Fibroblast of lung (primary cell): ENCODE measurements around the gene ANXA9. TPM values are rescaled to one million over a fixed set of nuclear protein-coding genes. Genes with fewer than 3 reads are reported as not detected.

Experiments used
- DNase-seq, 2 donors: peaks; one replicate each; pipeline versions ENCODE4 v3.0.0 to v3.0.0-alpha.2; 2010; ENCODE audit warnings: low read depth in 2 of 2
- H2AFZ ChIP-seq: 2 replicates; pipeline ENCODE4 v1.5.1; 2012; ENCODE audit warnings: low read length, control low read depth, inconsistent platforms
- H3K27ac ChIP-seq: 2 replicates; pipeline ENCODE4 v1.5.1; 2011; ENCODE audit warnings: low read length, control low read depth; ENCODE audit not compliant: insufficient read depth
- H3K27me3 ChIP-seq: 2 replicates; pipeline ENCODE4 v1.5.1; 2011; ENCODE audit warnings: mild to moderate bottlenecking, low read length; ENCODE audit not compliant: control insufficient read depth, insufficient read depth
- H3K36me3 ChIP-seq: 2 replicates; pipeline ENCODE4 v1.5.1; 2011; ENCODE audit warnings: low read length; ENCODE audit not compliant: control insufficient read depth, insufficient read depth
- H3K4me1 ChIP-seq: 2 replicates; pipeline ENCODE4 v1.5.1; 2011; ENCODE audit warnings: low read length; ENCODE audit not compliant: control insufficient read depth, insufficient read depth; ENCODE audit errors: extremely low read depth
- H3K4me2 ChIP-seq: 2 replicates; pipeline ENCODE4 v1.5.1; 2011; ENCODE audit warnings: low read length, control low read depth; ENCODE audit not compliant: insufficient read depth; ENCODE audit errors: extremely low read depth
- H3K4me3 ChIP-seq, 4 experiments: fragments of 200-600 bp in 1 of 4; sonication (generic) in 1 of 4; replicated peaks in 1 of 4; 2 replicates each; pipeline ENCODE4 v1.5.1; 2011 to 2016; ENCODE audit warnings: low read length in 4 of 4, low read depth in 3 of 4, mild to moderate bottlenecking in 3 of 4, control low read depth in 2 of 4, inconsistent platforms in 1 of 4, mixed read lengths in 1 of 4; ENCODE audit not compliant: insufficient read depth in 1 of 4; ENCODE audit errors: control extremely low read depth in 1 of 4
- H3K79me2 ChIP-seq: 2 replicates; pipeline ENCODE4 v1.5.1; 2012; ENCODE audit warnings: mild to moderate bottlenecking, low read length, inconsistent platforms; ENCODE audit not compliant: control insufficient read depth, insufficient read depth
- H3K9ac ChIP-seq: 2 replicates; pipeline ENCODE4 v1.5.1; 2011; ENCODE audit warnings: mild to moderate bottlenecking, low read length, control low read depth; ENCODE audit not compliant: insufficient read depth
- H3K9me3 ChIP-seq: 2 replicates; pipeline ENCODE4 v1.5.1; 2012; ENCODE audit warnings: low read depth, low read length; ENCODE audit not compliant: control insufficient read depth, insufficient read depth
- H4K20me1 ChIP-seq: 2 replicates; pipeline ENCODE4 v1.5.1; 2011; ENCODE audit warnings: low read length; ENCODE audit not compliant: control insufficient read depth, insufficient read depth; ENCODE audit errors: extremely low read depth
- EZH2 ChIP-seq: IDR thresholded peaks from 2 replicates; pipeline ENCODE4 v1.5.1; 2012; ENCODE audit warnings: low read length, control low read depth, mild to moderate bottlenecking; ENCODE audit errors: missing control alignments
- polyA plus RNA-seq, 2 donors: library from polyadenylated mRNA; depleted of rRNA in 1 of 2; stranded (reverse) in 1 of 2; unstranded in 1 of 2; fragments of >200 nt; gene quantifications; 2 replicates each; pipeline ENCODE4 v1.2.1, GENCODE V29; 2011 to 2012; ENCODE audit warnings: missing spikeins in 1 of 2
- total RNA-seq: library from RNA; depleted of rRNA; stranded (reverse); fragments of >200 nt; gene quantifications from 2 replicates; pipeline ENCODE4 v1.2.1, GENCODE V29; 2014
- TF ChIP-seq, protein P1 (sequence below), 2 donors: IDR thresholded peaks in 1 of 2; conservative IDR thresholded peaks in 1 of 2; 1 replicate in 1 of 2; 2 replicates in 1 of 2; pipeline ENCODE4 v1.5.1; 2011 to 2012; ENCODE audit warnings: low read length in 2 of 2, control low read depth in 1 of 2, inconsistent platforms in 1 of 2, low read depth in 1 of 2, mild to moderate bottlenecking in 1 of 2

ANXA9 gene
- total and polyA plus RNA-seq, 2 donors (not counting 1 experiment from before 2014, with no cell fraction given): 0.07 to 0.33 TPM

GRCh38 chr1:150973836-150974579 is 8.1 kb upstream of the ANXA9 start:
- Histone ChIP-seq H3K9ac (peak overlapping the region; percentile 90), H4K20me1 (no peaks in the 10 kb centered on the region), H3K36me3 (peaks cover 2% of the 10 kb centered on the region), H3K27ac (peak overlapping the region; percentile 86), H3K79me2 (peaks cover 49% of the 10 kb centered on the region), H3K4me3 (peak overlapping the region; percentile 83 to 95 (median 92)), H3K9me3 (no peaks in the 10 kb centered on the region), H3K4me1 (peaks cover 29% of the 10 kb centered on the region), H2AFZ (no peak overlapping the region), H3K27me3 (no peaks in the 10 kb centered on the region), H3K4me2 (peak overlapping the region; percentile 93)
- DNase-seq: peak in 1 of 2 donors; percentile 30
- TF ChIP-seq, protein P1, sequence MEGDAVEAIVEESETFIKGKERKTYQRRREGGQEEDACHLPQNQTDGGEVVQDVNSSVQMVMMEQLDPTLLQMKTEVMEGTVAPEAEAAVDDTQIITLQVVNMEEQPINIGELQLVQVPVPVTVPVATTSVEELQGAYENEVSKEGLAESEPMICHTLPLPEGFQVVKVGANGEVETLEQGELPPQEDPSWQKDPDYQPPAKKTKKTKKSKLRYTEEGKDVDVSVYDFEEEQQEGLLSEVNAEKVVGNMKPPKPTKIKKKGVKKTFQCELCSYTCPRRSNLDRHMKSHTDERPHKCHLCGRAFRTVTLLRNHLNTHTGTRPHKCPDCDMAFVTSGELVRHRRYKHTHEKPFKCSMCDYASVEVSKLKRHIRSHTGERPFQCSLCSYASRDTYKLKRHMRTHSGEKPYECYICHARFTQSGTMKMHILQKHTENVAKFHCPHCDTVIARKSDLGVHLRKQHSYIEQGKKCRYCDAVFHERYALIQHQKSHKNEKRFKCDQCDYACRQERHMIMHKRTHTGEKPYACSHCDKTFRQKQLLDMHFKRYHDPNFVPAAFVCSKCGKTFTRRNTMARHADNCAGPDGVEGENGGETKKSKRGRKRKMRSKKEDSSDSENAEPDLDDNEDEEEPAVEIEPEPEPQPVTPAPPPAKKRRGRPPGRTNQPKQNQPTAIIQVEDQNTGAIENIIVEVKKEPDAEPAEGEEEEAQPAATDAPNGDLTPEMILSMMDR (conservative IDR thresholded peaks at IDR 0.05 in 1 of 2, IDR thresholded peaks at IDR 0.05 in 1 of 2; ENCODE audit: low read depth in 1 of 2, low read length in 2 of 2): no peak
- TF ChIP-seq EZH2: no peak

DNA sequence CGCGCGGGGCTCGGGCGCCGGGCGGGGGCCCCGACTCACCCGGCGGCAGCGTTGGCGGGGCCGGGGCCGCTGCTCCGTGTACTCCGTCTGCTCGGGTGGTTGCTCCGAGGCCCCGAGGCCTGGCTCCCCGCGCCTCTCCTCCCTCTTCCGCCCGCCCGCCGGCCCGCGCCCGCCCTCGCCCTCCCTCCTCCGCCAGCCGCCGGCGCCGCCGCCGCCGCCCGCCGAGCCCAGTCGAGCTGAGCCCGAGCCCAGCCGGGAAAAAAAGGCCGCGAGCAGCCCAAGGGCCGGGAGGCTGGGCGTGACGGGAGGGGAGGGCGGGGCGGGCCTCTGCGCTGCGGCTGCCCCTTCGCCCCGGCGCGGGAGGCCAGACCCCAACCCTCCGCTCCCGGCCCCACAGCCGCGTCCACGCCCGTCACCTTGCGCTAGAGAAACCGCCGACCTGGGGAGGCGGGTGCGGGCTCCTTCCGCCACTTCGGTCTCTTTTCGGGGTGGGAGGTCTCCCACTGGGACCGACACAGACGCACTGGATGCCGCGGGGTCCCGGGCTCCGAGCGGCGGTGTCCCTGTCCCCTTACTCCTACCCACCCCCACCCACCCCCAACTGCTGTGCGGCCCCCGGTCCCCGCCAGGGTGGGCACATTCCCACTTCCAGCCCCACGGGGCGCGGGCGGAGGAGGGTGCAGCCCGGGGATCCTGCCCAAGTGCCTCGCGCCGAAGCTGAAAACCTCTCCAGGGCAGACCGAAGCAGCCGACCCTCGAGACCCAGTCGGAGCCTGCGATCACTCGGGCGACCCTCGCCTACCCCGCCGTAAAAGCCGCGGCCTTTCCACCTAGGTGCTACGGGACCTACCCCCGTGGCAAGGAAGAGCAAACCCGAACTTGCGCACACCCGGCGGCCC is 7.3 kb upstream of the ANXA9 start, which contains the start of gene CERS2:
Gene CERS2 (minus strand): TSS at position 256 of the 899 bp plus-strand sequence. CDS start 5,745 bp downstream, outside the sequence.
- Histone ChIP-seq H3K36me3 (no peaks in the 10 kb centered on the region), H3K4me2 (peak within 1 kb of the TSS; percentile 93), H3K27ac (peak within 1 kb of the TSS; percentile 86), H4K20me1 (no peaks in the 10 kb centered on the region), H3K4me3 (peak within 1 kb of the TSS; percentile 83 to 95 (median 92)), H2AFZ (peak within 1 kb of the TSS; percentile 75), H3K9me3 (no peaks in the 10 kb centered on the region), H3K79me2 (peaks cover 42% of the 10 kb centered on the region), H3K9ac (peak within 1 kb of the TSS; percentile 90), H3K4me1 (peaks cover 33% of the 10 kb centered on the region), H3K27me3 (no peaks in the 10 kb centered on the region)
- DNase-seq: peak; percentile 75 to 76
- TF ChIP-seq, protein P1 (conservative IDR thresholded peaks at IDR 0.05 in 1 of 2, IDR thresholded peaks at IDR 0.05 in 1 of 2; ENCODE audit: low read depth in 1 of 2, low read length in 2 of 2): no peak
- no peak for TF ChIP-seq EZH2

DNA sequence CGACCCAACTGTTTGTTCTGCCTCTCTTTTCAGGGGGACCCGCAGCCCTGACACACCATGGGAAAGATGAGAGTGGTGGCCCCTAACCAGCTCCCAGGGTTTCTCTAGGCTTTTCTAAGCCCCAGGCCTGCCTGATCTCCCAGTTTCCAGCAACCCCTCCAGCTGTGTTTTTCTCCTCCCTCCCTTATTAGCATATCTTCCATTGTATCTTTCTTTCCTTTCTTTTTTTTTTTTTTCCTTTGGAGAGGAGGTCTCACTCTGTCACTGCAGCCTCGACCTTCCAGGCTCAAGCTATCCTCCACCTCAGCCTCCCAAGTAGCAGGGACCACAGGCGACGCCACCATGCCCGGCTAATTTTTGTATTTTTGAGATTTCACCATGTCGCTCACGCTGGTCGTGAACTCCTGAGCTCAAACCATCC is 5.7 kb upstream of the ANXA9 start:
- Histone ChIP-seq H3K4me2 (no peak overlapping the region), H4K20me1 (no peaks in the 10 kb centered on the region), H3K4me3 (no peak overlapping the region), H3K27me3 (no peaks in the 10 kb centered on the region), H3K36me3 (no peaks in the 10 kb centered on the region), H3K4me1 (peaks cover 27% of the 10 kb centered on the region), H2AFZ (no peak overlapping the region), H3K27ac (no peak overlapping the region), H3K9me3 (no peaks in the 10 kb centered on the region), H3K9ac (no peak overlapping the region), H3K79me2 (peaks cover 28% of the 10 kb centered on the region)
- TF ChIP-seq EZH2: no peak
- TF ChIP-seq, protein P1 (conservative IDR thresholded peaks at IDR 0.05 in 1 of 2, IDR thresholded peaks at IDR 0.05 in 1 of 2; ENCODE audit: low read depth in 1 of 2, low read length in 2 of 2): no peak
- DNase-seq: no peak
